ENCODE results near the gene FBF1. TPM values are rescaled to one million over a fixed set of nuclear protein-coding genes. Genes with fewer than 3 reads are reported as not detected.

FBF1 gene
- total RNA-seq, 4 donors from 2014 or later, result 7.2 to 47.0 (median 25.0) TPM

DNA sequence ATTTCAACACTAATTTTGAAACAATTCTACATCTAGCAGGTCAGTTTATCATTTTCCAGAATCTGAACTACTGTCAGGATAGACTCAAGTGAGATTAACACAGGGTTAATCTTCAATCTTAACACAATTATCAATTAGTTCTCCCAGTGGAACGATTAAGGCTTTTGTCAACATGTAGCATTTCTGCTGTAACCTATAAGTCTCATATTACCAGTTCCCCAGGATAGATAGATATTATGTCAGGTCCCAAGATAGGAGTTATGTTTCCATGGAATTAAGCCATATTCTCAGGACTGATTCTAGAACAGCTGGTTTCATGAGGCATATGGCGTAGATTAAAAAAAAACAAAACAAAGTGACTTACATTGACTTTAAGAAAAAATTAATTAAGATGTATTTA lies 4.4 kb upstream of the FBF1 start:
- TF ChIP-seq, protein P1, sequence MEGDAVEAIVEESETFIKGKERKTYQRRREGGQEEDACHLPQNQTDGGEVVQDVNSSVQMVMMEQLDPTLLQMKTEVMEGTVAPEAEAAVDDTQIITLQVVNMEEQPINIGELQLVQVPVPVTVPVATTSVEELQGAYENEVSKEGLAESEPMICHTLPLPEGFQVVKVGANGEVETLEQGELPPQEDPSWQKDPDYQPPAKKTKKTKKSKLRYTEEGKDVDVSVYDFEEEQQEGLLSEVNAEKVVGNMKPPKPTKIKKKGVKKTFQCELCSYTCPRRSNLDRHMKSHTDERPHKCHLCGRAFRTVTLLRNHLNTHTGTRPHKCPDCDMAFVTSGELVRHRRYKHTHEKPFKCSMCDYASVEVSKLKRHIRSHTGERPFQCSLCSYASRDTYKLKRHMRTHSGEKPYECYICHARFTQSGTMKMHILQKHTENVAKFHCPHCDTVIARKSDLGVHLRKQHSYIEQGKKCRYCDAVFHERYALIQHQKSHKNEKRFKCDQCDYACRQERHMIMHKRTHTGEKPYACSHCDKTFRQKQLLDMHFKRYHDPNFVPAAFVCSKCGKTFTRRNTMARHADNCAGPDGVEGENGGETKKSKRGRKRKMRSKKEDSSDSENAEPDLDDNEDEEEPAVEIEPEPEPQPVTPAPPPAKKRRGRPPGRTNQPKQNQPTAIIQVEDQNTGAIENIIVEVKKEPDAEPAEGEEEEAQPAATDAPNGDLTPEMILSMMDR (IDR thresholded peaks at IDR 0.05), result no peak
- TF ChIP-seq POLR2A (IDR thresholded peaks at IDR 0.05), result no peak
- no peaks in the 10 kb centered on the region for H3K9me3 ChIP-seq
- DNase-seq, result no peak
- H3K36me3 ChIP-seq, result peaks cover 0 to 59% (median 3%) of the 10 kb centered on the region in 3 donors
- no peak overlapping the region for H3K4me3 ChIP-seq
- no peaks in the 10 kb centered on the region for H3K27me3 ChIP-seq
- no peak overlapping the region for H3K27ac ChIP-seq
- H3K4me1 ChIP-seq, result peaks cover 0 to 11% (median 2%) of the 10 kb centered on the region in 4 donors

DNA sequence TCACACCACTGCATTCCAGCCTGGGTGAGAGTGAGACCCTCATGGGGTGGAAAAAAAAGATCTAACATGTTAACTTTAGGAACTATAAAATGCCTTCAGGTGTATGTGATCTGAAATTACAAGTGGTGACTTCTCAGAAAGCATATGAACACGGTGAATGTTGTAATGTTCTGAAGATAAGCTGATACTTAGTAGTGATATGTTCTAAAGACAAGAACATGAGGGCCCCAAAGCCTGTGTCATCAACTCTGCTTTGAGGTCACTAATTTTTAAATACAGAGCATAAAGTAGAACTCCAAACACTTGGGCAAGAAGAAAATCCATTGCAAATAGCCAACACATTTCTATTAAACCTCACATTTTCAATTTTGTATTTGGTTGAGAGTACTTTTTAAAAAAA lies 2.6 kb upstream of the FBF1 start:
- H3K9me3 ChIP-seq, result no peaks in the 10 kb centered on the region
- TF ChIP-seq, protein P1 (IDR thresholded peaks at IDR 0.05), result no peak
- TF ChIP-seq POLR2A (IDR thresholded peaks at IDR 0.05), result no peak
- no peak overlapping the region for H3K27ac ChIP-seq
- no peak overlapping the region for H3K4me3 ChIP-seq
- peaks cover 0 to 43% (median 3%) of the 10 kb centered on the region in 3 donors for H3K36me3 ChIP-seq
- DNase-seq, result no peak
- H3K4me1 ChIP-seq, result peaks cover 0 to 11% (median 3%) of the 10 kb centered on the region in 4 donors
- no peaks in the 10 kb centered on the region for H3K27me3 ChIP-seq

DNA sequence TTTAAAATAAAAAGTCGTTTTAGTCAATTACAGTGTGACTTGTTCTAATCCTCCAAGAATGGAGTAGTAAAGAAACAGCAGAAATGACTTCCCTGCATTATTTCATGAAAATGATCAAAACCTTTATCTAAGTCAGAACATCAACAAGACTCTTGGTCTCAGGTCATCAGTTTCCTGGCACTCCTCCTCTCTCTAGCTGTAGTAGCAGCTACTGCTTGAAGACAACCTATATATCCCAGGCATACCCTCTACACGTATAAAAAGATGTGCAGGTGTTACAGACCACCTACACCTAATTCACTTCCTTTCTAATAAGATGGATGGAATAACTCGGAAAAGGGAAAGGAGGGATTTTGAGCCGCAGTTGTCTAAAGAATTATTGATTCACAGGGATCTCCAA lies 1.6 kb upstream of the FBF1 start:
- TF ChIP-seq POLR2A (IDR thresholded peaks at IDR 0.05), result no peak
- TF ChIP-seq, protein P1 (IDR thresholded peaks at IDR 0.05), result no peak
- no peak for DNase-seq
- H3K27me3 ChIP-seq, result no peaks in the 10 kb centered on the region
- H3K36me3 ChIP-seq, result peaks cover 0 to 33% (median 3%) of the 10 kb centered on the region in 3 donors
- H3K4me1 ChIP-seq, result peaks cover 0 to 11% (median 3%) of the 10 kb centered on the region in 4 donors
- H3K9me3 ChIP-seq, result no peaks in the 10 kb centered on the region
- H3K4me3 ChIP-seq, result no peak overlapping the region
- no peak overlapping the region for H3K27ac ChIP-seq

DNA sequence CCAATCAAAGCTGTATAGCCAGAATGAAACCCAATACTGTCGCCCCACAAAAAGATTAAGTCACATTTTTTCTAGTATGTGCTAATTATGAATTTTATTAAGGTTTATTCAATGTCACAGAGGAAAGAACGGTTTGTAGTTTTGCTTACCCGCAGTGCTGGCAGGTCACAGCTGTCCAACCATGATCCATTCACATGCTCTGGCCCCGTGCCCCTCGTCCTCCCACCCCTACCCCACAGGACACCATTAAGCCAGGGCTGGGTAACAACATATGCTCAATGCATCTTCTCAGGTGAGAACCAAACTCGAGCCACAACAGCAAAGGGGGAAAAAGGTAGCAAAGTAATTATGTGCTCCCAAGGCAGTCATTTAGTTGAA lies 589 bp upstream of the FBF1 start:
- Histone ChIP-seq H3K4me3 (peak overlapping the region; percentile 64 to 87 (median 76)), H3K27ac (peak overlapping the region in 2 of 4 donors; percentile 2 to 82)
- peak in 1 of 3 donors; percentile 46 for DNase-seq

DNA sequence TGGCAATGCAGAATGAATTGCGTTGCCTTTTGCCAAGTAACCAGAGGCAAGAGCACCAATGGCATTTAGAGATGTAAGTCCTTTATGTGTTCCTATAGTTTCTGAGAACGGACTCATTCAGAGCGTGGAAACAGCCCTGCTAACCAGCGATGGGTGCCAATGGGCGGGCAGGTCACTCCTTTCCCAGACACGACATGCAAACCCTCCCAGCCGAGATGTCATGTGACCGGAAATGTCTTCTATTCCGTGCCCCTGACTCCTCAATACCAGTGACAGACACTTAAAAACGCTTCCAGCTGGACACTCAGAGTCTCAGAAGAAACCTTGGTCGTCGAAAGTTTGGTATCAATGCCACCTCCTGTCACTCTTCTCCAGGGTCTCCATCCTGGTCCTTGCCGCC lies 3.2 kb downstream of the FBF1 start:
- Histone ChIP-seq H3K27ac (no peak overlapping the region), H3K4me1 (peaks cover 0 to 11% (median 3%) of the 10 kb centered on the region in 4 donors), H3K9me3 (no peaks in the 10 kb centered on the region), H3K27me3 (no peaks in the 10 kb centered on the region), H3K4me3 (no peak overlapping the region), H3K36me3 (no peaks in the 10 kb centered on the region)
- TF ChIP-seq, protein P1 (IDR thresholded peaks at IDR 0.05), result no peak
- TF ChIP-seq POLR2A (IDR thresholded peaks at IDR 0.05), result no peak
- no peak for DNase-seq

More for the DNA sequence above, 589 bp upstream of the FBF1 start:
- Histone ChIP-seq H3K9me3 (no peaks in the 10 kb centered on the region), H3K27me3 (no peaks in the 10 kb centered on the region), H3K4me1 (peaks cover 0 to 11% (median 3%) of the 10 kb centered on the region in 4 donors), H3K36me3 (peaks cover 0 to 23% (median 2%) of the 10 kb centered on the region in 3 donors)
- TF ChIP-seq POLR2A (IDR thresholded peaks at IDR 0.05), result no peak
- TF ChIP-seq, protein P1 (IDR thresholded peaks at IDR 0.05), result no peak

DNA sequence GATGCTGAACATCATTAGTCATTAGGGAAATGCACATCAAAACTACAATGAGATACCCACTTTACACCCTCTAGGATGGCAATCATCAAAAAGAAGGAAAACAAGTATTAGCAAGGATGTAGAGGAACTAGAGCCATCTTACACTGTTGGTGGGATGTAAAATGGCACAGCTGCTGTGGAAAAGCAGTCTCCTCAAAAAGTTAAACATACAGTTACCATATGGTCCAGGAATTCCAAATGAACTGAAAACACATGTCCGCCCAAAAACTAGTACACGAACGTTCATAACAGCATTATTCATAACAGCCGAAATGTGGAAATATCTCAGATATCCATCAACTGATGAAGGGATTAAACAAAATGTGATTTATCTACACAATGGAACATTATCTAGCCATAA lies 7.0 kb downstream of the FBF1 start:
- DNase-seq, result no peak
- Histone ChIP-seq H3K4me1 (no peaks in the 10 kb centered on the region), H3K36me3 (no peaks in the 10 kb centered on the region), H3K9me3 (no peaks in the 10 kb centered on the region), H3K27ac (no peak overlapping the region), H3K27me3 (no peaks in the 10 kb centered on the region), H3K4me3 (no peak overlapping the region)
- TF ChIP-seq, protein P1 (IDR thresholded peaks at IDR 0.05), result no peak
- TF ChIP-seq POLR2A (IDR thresholded peaks at IDR 0.05), result no peak
